GM21723 (cell line): ENCODE results near the gene MC1R.
"Not testable (repeated sequence)": the region's sequence is repeated elsewhere in the genome, so short reads cannot be mapped to it uniquely, and the experiment has no call there.

ENCODE experiments used
- ATAC-seq: cut with Tn5 transposase; IDR thresholded peaks from one replicate; pipeline ENCODE4 v1.9.1; 2021; ENCODE audit warnings: mild to moderate bottlenecking, moderate library complexity; ENCODE audit not compliant: unreplicated experiment

Gene MC1R

GRCh38 chr16:89913408-89914387 lies 5.0 kb upstream of the MC1R start:
- ATAC-seq, result no peak

GRCh38 chr16:89914642-89915285 lies 3.9 kb upstream of the MC1R start:
- ATAC-seq, result not testable (repeated sequence)

GRCh38 chr16:89915303-89916232 lies 3.1 kb upstream of the MC1R start:
- no peak for ATAC-seq

GRCh38 chr16:89917773-89918452 lies 749 bp upstream of the MC1R start:
- ATAC-seq, result peak; percentile 70

- no peak for ATAC-seq
These were observed 1.1 kb downstream of the MC1R start for GRCh38 chr16:89919535-89920406.

- ATAC-seq, result no peak
These were observed 2.1 kb downstream of the MC1R start for GRCh38 chr16:89920723-89921122.

- ATAC-seq, result no peak
These were observed 2.6 kb downstream of the MC1R start for GRCh38 chr16:89921131-89921701.

- no peak for ATAC-seq
These were observed 3.2 kb downstream of the MC1R start for GRCh38 chr16:89921702-89922476.

- ATAC-seq, result no peak
These were observed 3.8 kb downstream of the MC1R start for GRCh38 chr16:89922477-89922883.

GRCh38 chr16:89922884-89923639 lies 4.4 kb downstream of the MC1R start, which contains the start of gene TUBB3:
Gene TUBB3 (plus strand): TSS chr16:89923342. CDS start chr16:89923402, 60 bp downstream.
- ATAC-seq, result no peak

GRCh38 chr16:89923640-89924296 lies 5.1 kb downstream of the MC1R start:
- ATAC-seq, result no peak

- no peak for ATAC-seq
These were observed 5.7 kb downstream of the MC1R start for GRCh38 chr16:89924297-89924924.

- no peak for ATAC-seq
These were observed 6.3 kb downstream of the MC1R start for GRCh38 chr16:89924925-89925307.

- ATAC-seq, result no peak
These were observed 7.0 kb downstream of the MC1R start for GRCh38 chr16:89925596-89926079.

- ATAC-seq, result no peak
These were observed 12.7 kb downstream of the MC1R start for GRCh38 chr16:89931305-89931896.

- ATAC-seq, result no peak
These were observed 13.3 kb downstream of the MC1R start for GRCh38 chr16:89931964-89932363.
